ENCODE data around the gene SEMA3B. TPM values are rescaled to one million over a fixed set of nuclear protein-coding genes. Genes with fewer than 3 reads are reported as not detected.
A peak's percentile ranks its signal among the peaks of the same experiment; 100 is the strongest.

SEMA3B gene
- total and polyA plus RNA-seq, 12 donors, result 6.0 to 496 (median 224) TPM

DNA sequence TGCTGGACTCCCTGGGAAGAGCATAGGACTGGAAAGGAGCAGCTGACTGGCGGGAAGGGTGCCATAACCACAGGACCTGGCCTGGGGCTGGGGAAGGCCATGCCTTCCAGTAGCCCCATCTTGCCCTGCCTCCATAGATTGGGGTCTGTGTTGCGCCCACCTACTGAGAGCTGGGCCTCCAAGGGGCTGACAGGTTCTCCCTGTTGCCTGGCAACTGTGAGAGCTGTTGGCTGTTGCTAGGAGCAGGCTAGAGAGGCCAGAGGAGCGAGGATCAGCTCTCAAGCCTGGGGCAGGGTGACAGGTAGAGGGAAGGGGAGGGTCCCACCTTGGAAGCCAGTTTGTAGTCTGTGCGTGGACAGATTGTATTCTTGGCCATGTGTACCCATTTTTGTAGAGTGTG, 35.8 kb upstream of the SEMA3B start:
- TF ChIP-seq, protein P1, sequence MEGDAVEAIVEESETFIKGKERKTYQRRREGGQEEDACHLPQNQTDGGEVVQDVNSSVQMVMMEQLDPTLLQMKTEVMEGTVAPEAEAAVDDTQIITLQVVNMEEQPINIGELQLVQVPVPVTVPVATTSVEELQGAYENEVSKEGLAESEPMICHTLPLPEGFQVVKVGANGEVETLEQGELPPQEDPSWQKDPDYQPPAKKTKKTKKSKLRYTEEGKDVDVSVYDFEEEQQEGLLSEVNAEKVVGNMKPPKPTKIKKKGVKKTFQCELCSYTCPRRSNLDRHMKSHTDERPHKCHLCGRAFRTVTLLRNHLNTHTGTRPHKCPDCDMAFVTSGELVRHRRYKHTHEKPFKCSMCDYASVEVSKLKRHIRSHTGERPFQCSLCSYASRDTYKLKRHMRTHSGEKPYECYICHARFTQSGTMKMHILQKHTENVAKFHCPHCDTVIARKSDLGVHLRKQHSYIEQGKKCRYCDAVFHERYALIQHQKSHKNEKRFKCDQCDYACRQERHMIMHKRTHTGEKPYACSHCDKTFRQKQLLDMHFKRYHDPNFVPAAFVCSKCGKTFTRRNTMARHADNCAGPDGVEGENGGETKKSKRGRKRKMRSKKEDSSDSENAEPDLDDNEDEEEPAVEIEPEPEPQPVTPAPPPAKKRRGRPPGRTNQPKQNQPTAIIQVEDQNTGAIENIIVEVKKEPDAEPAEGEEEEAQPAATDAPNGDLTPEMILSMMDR (IDR thresholded peaks at IDR 0.05), result no peak
- no peak for TF ChIP-seq POLR2A (IDR thresholded peaks at IDR 0.05)
- no peak overlapping the region for H3K4me3 ChIP-seq
- no peak overlapping the region for H3K27ac ChIP-seq
- H3K36me3 ChIP-seq (replicated peaks in 1 of 2), result no peaks in the 10 kb centered on the region
- H3K27me3 ChIP-seq, result no peaks in the 10 kb centered on the region
- WGBS, 4 donors, result 78 to 92% (median 85%) methylated on average over 4 of the region's 4 CpGs
- H3K4me1 ChIP-seq (replicated peaks in 1 of 2), result peaks cover 7 to 10% of the 10 kb centered on the region in 2 donors
- no peaks in the 10 kb centered on the region for H3K9me3 ChIP-seq (replicated peaks in 1 of 3)
- no peak for DNase-seq
- intact Hi-C loops (cut with DNase I), result loop anchor here in 1 of 2 donors (5.0 kb wide), 1 partner anchor 39 kb away; no protein-coding TSS in a partner anchor

DNA sequence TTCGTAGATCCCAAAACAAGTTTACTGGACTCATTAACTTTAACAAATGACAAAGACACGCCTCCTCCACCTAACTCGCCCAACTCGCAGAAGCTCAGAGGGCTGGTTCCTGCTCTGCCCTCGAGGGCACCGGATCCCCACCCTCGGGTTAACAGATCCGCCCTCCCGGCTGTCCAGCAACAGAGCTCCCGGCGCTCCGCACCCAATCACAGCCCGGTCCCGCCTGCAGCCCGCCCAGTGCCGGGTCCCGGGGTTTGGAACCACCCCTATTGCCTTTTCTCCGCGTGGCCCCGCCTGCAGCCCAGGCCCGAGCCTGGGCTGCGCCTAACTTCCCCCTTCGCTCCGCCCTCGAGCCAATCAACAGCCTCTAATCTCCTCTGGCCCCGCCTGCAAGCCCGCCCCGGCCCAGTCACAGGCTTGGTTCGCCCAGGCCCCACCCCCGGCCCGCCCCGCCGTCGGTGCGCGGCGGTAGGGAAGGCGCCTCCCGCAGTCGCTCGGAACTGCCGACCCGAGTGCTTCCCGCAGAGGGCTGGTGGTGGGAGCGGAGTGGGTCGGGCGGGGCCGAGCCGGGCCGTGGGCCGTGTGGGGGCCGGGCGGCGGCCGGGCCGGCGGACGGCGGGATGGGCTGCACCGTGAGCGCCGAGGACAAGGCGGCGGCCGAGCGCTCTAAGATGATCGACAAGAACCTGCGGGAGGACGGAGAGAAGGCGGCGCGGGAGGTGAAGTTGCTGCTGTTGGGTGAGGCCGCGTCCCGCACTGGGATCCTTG, 33.0 kb upstream of the SEMA3B start, which contains the start of gene GNAI2:
TSS of gene GNAI2 (plus strand) at position 489 of the 768 bp plus-strand sequence. CDS start at position 621, 132 bp downstream.
- DNase-seq, result peak; percentile 98 to 99 (median 99)
- 0 to 1% (median 1%) methylated on average over 14 to 75 of the region's 75 CpGs for WGBS, 4 donors
- intact Hi-C loops (cut with DNase I), result no loop called here
- no peaks in the 10 kb centered on the region for H3K36me3 ChIP-seq (replicated peaks in 1 of 2)
- H3K27me3 ChIP-seq, result no peaks in the 10 kb centered on the region
- peak within 1 kb of the TSS; percentile 49 to 84 (median 68) for H3K4me3 ChIP-seq
- H3K27ac ChIP-seq, result peak within 1 kb of the TSS; percentile 80 to 96 (median 86)
- no peaks in the 10 kb centered on the region for H3K9me3 ChIP-seq (replicated peaks in 1 of 3)
- peaks cover 23 to 33% of the 10 kb centered on the region in 2 donors for H3K4me1 ChIP-seq (replicated peaks in 1 of 2)
- TF ChIP-seq, protein P1 (IDR thresholded peaks at IDR 0.05), result no peak
- TF ChIP-seq POLR2A (IDR thresholded peaks at IDR 0.05), result peak; percentile 91 to 95

DNA sequence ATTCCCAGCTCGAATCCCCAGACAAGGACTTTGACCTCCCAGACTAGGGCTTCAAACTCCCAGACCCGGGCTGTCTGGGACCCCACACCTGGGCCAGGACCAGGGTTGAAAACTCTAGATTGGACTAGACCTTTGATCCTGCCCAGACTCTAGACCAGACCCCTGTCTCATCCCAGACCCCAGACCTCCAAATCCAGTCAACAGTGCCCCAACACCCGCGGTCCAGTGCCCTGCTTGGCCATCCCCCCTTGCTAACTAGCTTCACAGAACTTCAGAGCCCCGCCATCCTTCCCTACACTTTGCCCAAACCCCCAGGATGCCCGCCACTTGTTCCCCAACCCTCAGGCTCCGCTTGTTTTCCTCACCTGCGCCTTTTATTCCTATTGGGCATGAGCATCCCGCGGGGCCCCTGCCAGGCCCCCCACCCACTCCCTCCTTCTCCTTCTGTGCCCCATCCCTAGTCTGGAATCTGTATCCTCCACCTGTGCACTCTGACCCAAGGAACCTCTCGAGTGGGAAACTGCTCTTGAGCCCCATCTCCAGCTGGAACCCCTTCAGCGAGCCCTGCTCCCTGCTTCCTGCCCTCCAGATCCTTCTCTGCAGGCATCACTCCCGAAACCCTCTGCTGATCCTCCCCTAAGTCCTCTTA, 32.3 kb upstream of the SEMA3B start:
- intact Hi-C loops (cut with DNase I), result no loop called here
- WGBS, 4 donors, result 0 to 1% (median 1%) methylated on average over 13 of the region's 13 CpGs
- H3K9me3 ChIP-seq (replicated peaks in 1 of 3), result no peaks in the 10 kb centered on the region
- H3K4me1 ChIP-seq (replicated peaks in 1 of 2), result peaks cover 26 to 40% of the 10 kb centered on the region in 2 donors
- peak overlapping the region; percentile 49 to 84 (median 68) for H3K4me3 ChIP-seq
- H3K27ac ChIP-seq, result peak overlapping the region; percentile 80 to 96 (median 86)
- peak in 1 of 2 donors; percentile 33 for TF ChIP-seq POLR2A (IDR thresholded peaks at IDR 0.05)
- TF ChIP-seq, protein P1 (IDR thresholded peaks at IDR 0.05), result no peak
- H3K36me3 ChIP-seq (replicated peaks in 1 of 2), result no peaks in the 10 kb centered on the region
- no peaks in the 10 kb centered on the region for H3K27me3 ChIP-seq
- peak in 1 of 7 donors; percentile 40 for DNase-seq

DNA sequence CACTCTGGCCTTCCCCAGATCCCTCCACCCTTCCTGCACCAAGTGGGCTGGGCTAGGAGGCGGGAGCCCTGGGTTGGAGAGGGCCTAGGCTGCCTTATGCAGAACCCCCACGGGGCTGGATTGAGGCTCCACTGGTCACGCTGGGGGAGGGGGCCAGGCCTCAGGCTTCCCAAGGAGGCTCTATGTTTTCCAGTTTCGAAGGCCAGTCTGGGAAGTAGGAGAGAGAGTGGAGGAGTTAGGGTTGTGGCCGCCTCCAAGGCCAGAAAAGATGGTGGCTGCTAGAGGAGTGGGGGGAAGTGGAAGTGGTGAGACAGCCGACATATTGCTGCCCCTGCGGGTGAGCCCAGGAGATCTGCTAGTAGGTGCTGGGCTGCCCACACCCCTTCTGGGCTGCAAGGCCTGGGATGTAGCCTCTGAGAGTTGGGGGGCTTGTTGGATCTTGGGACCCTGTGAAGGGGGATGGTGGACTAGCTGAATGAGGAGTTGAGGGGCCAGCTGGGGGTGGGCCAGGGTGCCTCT, 31.8 kb upstream of the SEMA3B start:
- Histone ChIP-seq H3K27ac (peak overlapping the region; percentile 80 to 96 (median 86)), H3K9me3 (replicated peaks in 1 of 3) (no peaks in the 10 kb centered on the region), H3K27me3 (no peaks in the 10 kb centered on the region), H3K4me1 (replicated peaks in 1 of 2) (peaks cover 26 to 46% of the 10 kb centered on the region in 2 donors), H3K4me3 (peak overlapping the region; percentile 49 to 84 (median 68)), H3K36me3 (replicated peaks in 1 of 2) (no peaks in the 10 kb centered on the region)
- WGBS, 4 donors, result 0 to 3% (median 1%) methylated on average over 6 to 7 of the region's 7 CpGs
- intact Hi-C loops (cut with DNase I), result no loop called here
- DNase-seq, result peak in 3 of 7 donors; percentile 48 to 66 (median 59)
- TF ChIP-seq, protein P1 (IDR thresholded peaks at IDR 0.05), result no peak
- no peak for TF ChIP-seq POLR2A (IDR thresholded peaks at IDR 0.05)
